Breast epithelium (tissue), 4 donors: ENCODE measurements around the gene C3orf18. TPM values are rescaled to one million over a fixed set of nuclear protein-coding genes. Genes with fewer than 3 reads are reported as not detected.
A peak's percentile ranks its signal among the peaks of the same experiment; 100 is the strongest.

Experiments
- DNase-seq, 2 donors: peaks; one replicate each; pipeline ENCODE4 v3.0.0-alpha.2; 2019; ENCODE audit warnings: low spot score in 2 of 2
- H3K27ac ChIP-seq, 2 donors: fragments of 200-600 bp; sonication (generic) in 1 of 2; one replicate each; pipeline ENCODE4 v1.5.1; 2016 to 2019; ENCODE audit warnings: mild to moderate bottlenecking in 1 of 2
- H3K27me3 ChIP-seq, 2 donors: fragments of 200-600 bp; sonication (generic) in 1 of 2; one replicate each; pipeline versions ENCODE4 v1.5.1 to v1.6.0; 2017 to 2019; ENCODE audit warnings: control low read depth in 1 of 2, mild to moderate bottlenecking in 1 of 2
- H3K36me3 ChIP-seq: fragments of 200-600 bp; one replicate; pipeline ENCODE4 v1.5.1; 2019
- H3K4me1 ChIP-seq, 2 donors: fragments of 200-600 bp; sonication (generic); one replicate each; pipeline ENCODE4 v1.5.1; 2016 to 2019; ENCODE audit warnings: control low read depth in 1 of 2
- H3K4me3 ChIP-seq, 3 donors: fragments of 200-600 bp; sonication (generic); 1 replicate in 2 of 3; 2 replicates in 1 of 3; pipeline ENCODE4 v1.5.1; 2016 to 2019; ENCODE audit warnings: mild to moderate bottlenecking in 3 of 3, moderate library complexity in 2 of 3
- H3K9me3 ChIP-seq, 2 donors: fragments of 200-600 bp; sonication (generic) in 1 of 2; one replicate each; pipeline ENCODE4 v1.5.1; 2016 to 2019; ENCODE audit warnings: control low read depth in 1 of 2
- CTCF ChIP-seq, 3 donors: fragments of 450-650 bp; IDR thresholded peaks; one replicate each; pipeline ENCODE4 v1.5.1; 2016 to 2017; ENCODE audit warnings: antibody characterized with exemption in 3 of 3, mild to moderate bottlenecking in 3 of 3, moderate library complexity in 3 of 3
- POLR2A ChIP-seq: fragments of 450-650 bp; IDR thresholded peaks from one replicate; pipeline ENCODE4 v1.6.1; 2016; ENCODE audit warnings: antibody characterized with exemption, mild to moderate bottlenecking, moderate library complexity
- POLR2AphosphoS5 ChIP-seq, 3 donors: sonication (generic); formaldehyde crosslinking; IDR thresholded peaks; one replicate each; pipeline ENCODE4 v1.6.1; 2017; ENCODE audit warnings: antibody characterized with exemption in 3 of 3
- intact Hi-C: fragments of 100-400 bp; cut with DNase I; formaldehyde crosslinking; loops from one replicate; pipeline ENCODE4 v1.15.1; 2023; ENCODE audit warnings: low total_unique reads
- total RNA-seq, 3 donors: library from RNA; depleted of rRNA; stranded (reverse); fragments of >200 nt; gene quantifications; one replicate each; pipeline ENCODE4 v1.1.0, GENCODE V29; 2016

The C3orf18 gene
- total RNA-seq, 3 donors from 2014 or later: 10.7 to 16.8 (median 15.1) TPM

GRCh38 chr3:50571486-50571885 lies 3.9 kb upstream of the C3orf18 start:
- Histone ChIP-seq H3K27ac (peak overlapping the region in 1 of 2 donors; percentile 52), H3K4me1 (no peaks in the 10 kb centered on the region), H3K9me3 (no peaks in the 10 kb centered on the region), H3K4me3 (no peak overlapping the region), H3K27me3 (no peaks in the 10 kb centered on the region), H3K36me3 (no peaks in the 10 kb centered on the region)
- intact Hi-C loops: loop anchor here (10.0 kb wide), 1 partner anchor 823 kb away; the partner anchor contains the start of gene RBM15B
- no peak for TF ChIP-seq POLR2AphosphoS5 (IDR thresholded peaks at IDR 0.05)
- TF ChIP-seq POLR2A: no peak
- no peak for TF ChIP-seq CTCF (IDR thresholded peaks at IDR 0.05)
- DNase-seq: no peak

GRCh38 chr3:50570508-50571279 lies 3.1 kb upstream of the C3orf18 start:
- no peaks in the 10 kb centered on the region for H3K27me3 ChIP-seq
- H3K36me3 ChIP-seq: no peaks in the 10 kb centered on the region
- TF ChIP-seq CTCF (IDR thresholded peaks at IDR 0.05): no peak
- no peak for TF ChIP-seq POLR2AphosphoS5 (IDR thresholded peaks at IDR 0.05)
- TF ChIP-seq POLR2A: no peak
- H3K4me3 ChIP-seq: no peak overlapping the region
- H3K9me3 ChIP-seq: no peaks in the 10 kb centered on the region
- intact Hi-C loops: loop anchor here (10.0 kb wide), 1 partner anchor 824 kb away; the partner anchor contains the start of gene RBM15B
- H3K4me1 ChIP-seq: no peaks in the 10 kb centered on the region
- no peak for DNase-seq
- H3K27ac ChIP-seq: peak overlapping the region in 1 of 2 donors; percentile 52

- Histone ChIP-seq H3K9me3 (no peaks in the 10 kb centered on the region), H3K36me3 (no peaks in the 10 kb centered on the region), H3K4me3 (peak within 1 kb of the TSS; percentile 57 to 84 (median 75)), H3K27me3 (no peaks in the 10 kb centered on the region), H3K4me1 (no peaks in the 10 kb centered on the region), H3K27ac (peak within 1 kb of the TSS; percentile 88)
- TF ChIP-seq CTCF (IDR thresholded peaks at IDR 0.05) (peak in 2 of 3 donors; percentile 7), POLR2A (peak; percentile 60), POLR2AphosphoS5 (IDR thresholded peaks at IDR 0.05) (peak; percentile 92 to 93 (median 92))
- intact Hi-C loops: no loop called here
- DNase-seq: peak; percentile 97 to 98
Measured at GRCh38 chr3:50568947-50569749, 1.6 kb upstream of the C3orf18 start, which contains the start of gene HEMK1. Gene HEMK1, plus strand, starts transcription at chr3:50569522. Its CDS starts 1,583 bp downstream, at chr3:50571105.

- Histone ChIP-seq H3K4me1 (no peaks in the 10 kb centered on the region), H3K9me3 (no peaks in the 10 kb centered on the region), H3K27ac (peak overlapping the region; percentile 58 to 88), H3K4me3 (peak overlapping the region; percentile 60 to 84 (median 75)), H3K36me3 (no peaks in the 10 kb centered on the region), H3K27me3 (no peaks in the 10 kb centered on the region)
- TF ChIP-seq POLR2AphosphoS5 (IDR thresholded peaks at IDR 0.05): no peak
- no peak for DNase-seq
- intact Hi-C loops: no loop called here
Measured at GRCh38 chr3:50567011-50567385, 549 bp downstream of the C3orf18 start.

- Histone ChIP-seq H3K9me3 (no peaks in the 10 kb centered on the region), H3K4me1 (no peaks in the 10 kb centered on the region), H3K27me3 (no peaks in the 10 kb centered on the region), H3K27ac (no peak overlapping the region), H3K36me3 (no peaks in the 10 kb centered on the region), H3K4me3 (no peak overlapping the region)
- intact Hi-C loops: no loop called here
- no peak for TF ChIP-seq POLR2AphosphoS5 (IDR thresholded peaks at IDR 0.05)
- DNase-seq: no peak
Measured at GRCh38 chr3:50564321-50564720, 3.2 kb downstream of the C3orf18 start.

GRCh38 chr3:50563867-50564266 lies 3.7 kb downstream of the C3orf18 start:
- TF ChIP-seq POLR2A (no peak), POLR2AphosphoS5 (IDR thresholded peaks at IDR 0.05) (no peak), CTCF (IDR thresholded peaks at IDR 0.05) (no peak)
- no peak overlapping the region for H3K4me3 ChIP-seq
- H3K9me3 ChIP-seq: no peaks in the 10 kb centered on the region
- H3K27ac ChIP-seq: no peak overlapping the region
- no peak for DNase-seq
- H3K27me3 ChIP-seq: no peaks in the 10 kb centered on the region
- no peaks in the 10 kb centered on the region for H3K36me3 ChIP-seq
- intact Hi-C loops: no loop called here
- H3K4me1 ChIP-seq: no peaks in the 10 kb centered on the region
